HG03571 (cell line): Measurements from ENCODE around the gene TSHR.
"Not testable (repeated sequence)": the region's sequence is repeated elsewhere in the genome, so short reads cannot be mapped to it uniquely, and the experiment has no call there.

Experiments used
- ATAC-seq: cut with Tn5 transposase; IDR thresholded peaks from one replicate; pipeline ENCODE4 v1.9.1; 2021; ENCODE audit not compliant: unreplicated experiment

Gene TSHR

GRCh38 chr14:80955416-80955941, at the start of gene TSHR:
Gene TSHR, plus strand, starts transcription at chr14:80955621. Its CDS starts 60 bp downstream, at chr14:80955681.
- ATAC-seq: no peak

GRCh38 chr14:80906336-80906735, 49.1 kb upstream of the TSHR start:
- no peak for ATAC-seq

GRCh38 chr14:80906946-80907345, 48.5 kb upstream of the TSHR start:
- ATAC-seq: no peak

GRCh38 chr14:80912013-80912412, 43.4 kb upstream of the TSHR start:
- ATAC-seq: not testable (repeated sequence)

- no peak for ATAC-seq
Observed at GRCh38 chr14:80919622-80920021, 35.8 kb upstream of the TSHR start.

GRCh38 chr14:80923368-80923767, 32.1 kb upstream of the TSHR start:
- no peak for ATAC-seq

GRCh38 chr14:80924365-80925103, 30.9 kb upstream of the TSHR start:
- no peak for ATAC-seq

- no peak for ATAC-seq
Observed at GRCh38 chr14:80926397-80927082, 28.9 kb upstream of the TSHR start.

GRCh38 chr14:80927083-80927989, 28.1 kb upstream of the TSHR start:
- no peak for ATAC-seq

GRCh38 chr14:80930095-80930494, 25.3 kb upstream of the TSHR start:
- ATAC-seq: no peak

- peak; percentile 98 for ATAC-seq
Observed at GRCh38 chr14:80930836-80931389, 24.5 kb upstream of the TSHR start.

GRCh38 chr14:80933282-80933681, 22.1 kb upstream of the TSHR start:
- no peak for ATAC-seq

- ATAC-seq: no peak
Observed at GRCh38 chr14:80933686-80934085, 21.7 kb upstream of the TSHR start.

- no peak for ATAC-seq
Observed at GRCh38 chr14:80940146-80940545, 15.3 kb upstream of the TSHR start.

- peak; percentile 97 for ATAC-seq
Observed at GRCh38 chr14:80941241-80942185, 13.9 kb upstream of the TSHR start, which contains the start of gene CEP128. Gene CEP128, minus strand, starts transcription at chr14:80941738.

- peak; percentile 15 for ATAC-seq
Observed at GRCh38 chr14:80942191-80942600, 13.2 kb upstream of the TSHR start.

- ATAC-seq: no peak
Observed at GRCh38 chr14:80944861-80945617, 10.4 kb upstream of the TSHR start.

- ATAC-seq: no peak
Observed at GRCh38 chr14:80946187-80946586, 9.2 kb upstream of the TSHR start.

- no peak for ATAC-seq
Observed at GRCh38 chr14:80946797-80947196, 8.6 kb upstream of the TSHR start.
